Esophagus muscularis mucosa (tissue), 4 donors: ENCODE measurements around the gene MRTFA. TPM values are rescaled to one million over a fixed set of nuclear protein-coding genes. Genes with fewer than 3 reads are reported as not detected.

Experiments used
- DNase-seq: peaks from one replicate; pipeline ENCODE4 v3.0.0-alpha.2; 2017; ENCODE audit errors: extremely low spot score
- H3K27ac ChIP-seq, 4 donors: fragments of 200-600 bp; sonication (generic); replicated peaks in 1 of 4; 1 replicate in 3 of 4; 2 replicates in 1 of 4; pipeline ENCODE4 v1.5.1; 2016 to 2019; ENCODE audit warnings: mild to moderate bottlenecking in 1 of 4
- H3K27me3 ChIP-seq, 4 donors: fragments of 200-600 bp; sonication (generic); one replicate each; pipeline versions ENCODE4 v1.5.1 to v1.6.0; 2016 to 2019
- H3K36me3 ChIP-seq, 4 donors: fragments of 200-600 bp; sonication (generic); one replicate each; pipeline ENCODE4 v1.5.1; 2016 to 2019
- H3K4me1 ChIP-seq, 4 donors: fragments of 200-600 bp; sonication (generic); one replicate each; pipeline ENCODE4 v1.5.1; 2016 to 2019
- H3K4me3 ChIP-seq, 4 donors: fragments of 200-600 bp; sonication (generic); 1 replicate in 2 of 4; 2 replicates in 2 of 4; pipeline ENCODE4 v1.5.1; 2016 to 2019; ENCODE audit warnings: mild to moderate bottlenecking in 4 of 4, moderate library complexity in 1 of 4
- H3K9me3 ChIP-seq, 4 donors: fragments of 200-600 bp; sonication (generic); 1 replicate in 3 of 4; 2 replicates in 1 of 4; pipeline ENCODE4 v1.5.1; 2016 to 2019
- EP300 ChIP-seq: sonication (generic); formaldehyde crosslinking; IDR thresholded peaks from one replicate; pipeline ENCODE4 v1.6.1; 2017; ENCODE audit warnings: antibody characterized with exemption
- POLR2A ChIP-seq: fragments of 450-650 bp; IDR thresholded peaks from one replicate; pipeline ENCODE4 v1.6.1; 2017; ENCODE audit warnings: antibody characterized with exemption, moderate library complexity, mild to moderate bottlenecking, low read depth
- POLR2AphosphoS5 ChIP-seq, 2 donors: sonication (generic); formaldehyde crosslinking; IDR thresholded peaks; one replicate each; pipeline ENCODE4 v1.6.1; 2017; ENCODE audit warnings: antibody characterized with exemption in 2 of 2
- WGBS: methylation state at CpG from one replicate; pipeline ENCODE4 v1.1.5; 2018; 5-methylcytosine and 5-hydroxymethylcytosine counted together
- intact Hi-C: fragments of 100-400 bp; cut with DNase I; formaldehyde crosslinking; loops from one replicate; pipeline ENCODE4 v1.15.1; 2023
- total RNA-seq, 4 donors: library from RNA; depleted of rRNA; stranded (reverse); fragments of >200 nt; gene quantifications; one replicate each; pipeline versions ENCODE4 v1.1.0 to v1.2.1, GENCODE V29; 2016
- TF ChIP-seq, protein P1 (sequence below), 3 experiments: fragments of 200-600 bp in 2 of 3; fragments of 450-650 bp in 1 of 3; sonication (generic) in 2 of 3; IDR thresholded peaks; one replicate each; pipeline ENCODE4 v1.5.1; 2017 to 2019; ENCODE audit warnings: antibody characterized with exemption in 3 of 3, mild to moderate bottlenecking in 2 of 3, moderate library complexity in 1 of 3

The MRTFA gene
- total RNA-seq, 4 donors from 2014 or later: 55.6 to 88.7 (median 73.6) TPM

GRCh38 chr22:40654522-40655167 lies 18.1 kb upstream of the MRTFA start:
- no peaks in the 10 kb centered on the region for H3K36me3 ChIP-seq
- peaks cover 34 to 42% (median 41%) of the 10 kb centered on the region in 4 donors for H3K4me1 ChIP-seq
- no peak for DNase-seq
- H3K9me3 ChIP-seq: no peaks in the 10 kb centered on the region
- intact Hi-C loops: no loop called here
- H3K27me3 ChIP-seq: no peaks in the 10 kb centered on the region
- H3K27ac ChIP-seq: peak overlapping the region; percentile 91 to 96 (median 93)
- TF ChIP-seq, protein P1, sequence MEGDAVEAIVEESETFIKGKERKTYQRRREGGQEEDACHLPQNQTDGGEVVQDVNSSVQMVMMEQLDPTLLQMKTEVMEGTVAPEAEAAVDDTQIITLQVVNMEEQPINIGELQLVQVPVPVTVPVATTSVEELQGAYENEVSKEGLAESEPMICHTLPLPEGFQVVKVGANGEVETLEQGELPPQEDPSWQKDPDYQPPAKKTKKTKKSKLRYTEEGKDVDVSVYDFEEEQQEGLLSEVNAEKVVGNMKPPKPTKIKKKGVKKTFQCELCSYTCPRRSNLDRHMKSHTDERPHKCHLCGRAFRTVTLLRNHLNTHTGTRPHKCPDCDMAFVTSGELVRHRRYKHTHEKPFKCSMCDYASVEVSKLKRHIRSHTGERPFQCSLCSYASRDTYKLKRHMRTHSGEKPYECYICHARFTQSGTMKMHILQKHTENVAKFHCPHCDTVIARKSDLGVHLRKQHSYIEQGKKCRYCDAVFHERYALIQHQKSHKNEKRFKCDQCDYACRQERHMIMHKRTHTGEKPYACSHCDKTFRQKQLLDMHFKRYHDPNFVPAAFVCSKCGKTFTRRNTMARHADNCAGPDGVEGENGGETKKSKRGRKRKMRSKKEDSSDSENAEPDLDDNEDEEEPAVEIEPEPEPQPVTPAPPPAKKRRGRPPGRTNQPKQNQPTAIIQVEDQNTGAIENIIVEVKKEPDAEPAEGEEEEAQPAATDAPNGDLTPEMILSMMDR (IDR thresholded peaks at IDR 0.05): peak in 2 of 3 experiments; percentile 24 to 43
- TF ChIP-seq POLR2A (no peak), EP300 (no peak), POLR2AphosphoS5 (IDR thresholded peaks at IDR 0.05) (peak in 1 of 2 donors; percentile 34)
- H3K4me3 ChIP-seq: no peak overlapping the region
- WGBS: 29% methylated on average over 11 of the region's 11 CpGs

DNA sequence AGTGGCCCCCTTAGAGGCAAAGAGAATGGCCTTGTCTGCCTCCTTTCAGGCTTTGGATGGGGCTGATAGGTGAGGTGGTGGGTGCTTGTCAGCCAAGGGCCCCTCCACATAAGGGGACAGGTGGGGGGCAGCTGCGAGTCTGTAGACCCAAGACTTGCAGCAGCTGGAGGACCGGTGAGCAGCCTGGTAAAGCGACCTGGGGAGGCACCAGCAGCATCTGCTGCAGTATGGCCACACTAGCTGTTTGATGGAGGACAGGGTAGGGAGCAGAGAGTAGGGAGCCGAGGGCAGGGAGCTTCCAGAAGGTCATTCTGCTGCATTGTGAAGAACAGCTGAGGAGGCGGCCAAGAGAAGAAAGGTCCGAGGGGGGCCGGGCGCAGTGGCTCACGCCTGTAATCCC lies 16.8 kb upstream of the MRTFA start:
- WGBS: 97% methylated on average over 9 of the region's 9 CpGs
- intact Hi-C loops: no loop called here
- H3K4me1 ChIP-seq: peaks cover 34 to 42% (median 41%) of the 10 kb centered on the region in 4 donors
- no peaks in the 10 kb centered on the region for H3K9me3 ChIP-seq
- TF ChIP-seq EP300: no peak
- TF ChIP-seq POLR2AphosphoS5 (IDR thresholded peaks at IDR 0.05): no peak
- TF ChIP-seq POLR2A: no peak
- TF ChIP-seq, protein P1 (IDR thresholded peaks at IDR 0.05): no peak
- no peak overlapping the region for H3K4me3 ChIP-seq
- peak overlapping the region; percentile 91 to 96 (median 93) for H3K27ac ChIP-seq
- H3K27me3 ChIP-seq: no peaks in the 10 kb centered on the region
- no peak for DNase-seq
- H3K36me3 ChIP-seq: no peaks in the 10 kb centered on the region

DNA sequence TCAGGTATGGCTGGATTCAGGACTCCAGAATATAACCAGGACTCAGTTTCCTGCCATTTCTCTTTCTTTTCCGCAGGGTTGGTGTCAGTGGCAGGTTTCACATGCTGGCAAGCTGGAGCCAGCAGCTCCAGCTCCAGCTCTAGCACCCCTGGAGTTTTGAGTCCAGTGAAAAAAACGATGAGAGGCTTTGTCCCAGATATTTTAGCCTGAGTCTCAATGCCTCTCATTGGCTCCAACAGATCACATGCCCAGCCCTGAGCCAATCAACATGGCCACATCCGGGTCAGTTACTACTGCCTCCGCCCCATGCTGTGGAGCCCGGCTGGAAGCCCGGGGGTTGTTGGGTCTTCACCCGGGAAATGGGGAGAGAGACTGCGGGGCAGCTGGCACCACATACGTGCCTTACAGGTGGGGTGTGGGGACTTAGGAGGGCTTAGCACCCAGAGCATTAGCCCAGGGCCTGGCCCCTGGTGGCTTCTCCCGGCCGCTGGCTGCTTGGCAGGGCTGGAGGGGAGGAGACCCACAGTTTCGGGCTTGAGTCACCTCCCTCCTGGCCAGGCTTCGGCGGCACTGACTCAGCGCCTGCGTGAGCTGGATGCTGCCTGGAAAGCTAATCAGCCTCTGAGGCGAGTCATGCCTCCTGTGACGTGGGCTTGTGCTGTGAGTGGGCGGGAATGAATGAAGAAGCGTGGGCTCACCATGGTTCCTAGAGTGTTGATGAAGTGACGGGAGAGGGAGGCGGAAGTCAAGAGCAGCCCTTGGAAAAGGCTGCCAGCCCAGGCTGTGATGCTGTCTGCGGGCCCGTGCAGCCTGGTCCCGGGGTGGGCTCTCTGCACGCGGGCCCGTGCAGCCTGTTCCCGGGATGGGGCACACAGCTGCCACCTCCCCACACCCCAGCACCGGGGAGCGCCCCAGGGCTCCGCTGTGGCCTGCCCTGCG lies 15.3 kb upstream of the MRTFA start:
- WGBS: 16% methylated on average over 9 of the region's 33 CpGs
- DNase-seq: peak; percentile 99
- TF ChIP-seq, protein P1 (IDR thresholded peaks at IDR 0.05): peak in 1 of 3 experiments; percentile 24
- TF ChIP-seq POLR2A (peak; percentile 67), POLR2AphosphoS5 (IDR thresholded peaks at IDR 0.05) (peak; percentile 93 to 95), EP300 (no peak)
- Histone ChIP-seq H3K4me1 (peaks cover 34 to 42% (median 41%) of the 10 kb centered on the region in 4 donors), H3K4me3 (peak overlapping the region; percentile 53 to 75 (median 66)), H3K9me3 (no peaks in the 10 kb centered on the region), H3K27me3 (no peaks in the 10 kb centered on the region), H3K27ac (peak overlapping the region; percentile 91 to 96 (median 93)), H3K36me3 (no peaks in the 10 kb centered on the region)
- intact Hi-C loops: no loop called here

DNA sequence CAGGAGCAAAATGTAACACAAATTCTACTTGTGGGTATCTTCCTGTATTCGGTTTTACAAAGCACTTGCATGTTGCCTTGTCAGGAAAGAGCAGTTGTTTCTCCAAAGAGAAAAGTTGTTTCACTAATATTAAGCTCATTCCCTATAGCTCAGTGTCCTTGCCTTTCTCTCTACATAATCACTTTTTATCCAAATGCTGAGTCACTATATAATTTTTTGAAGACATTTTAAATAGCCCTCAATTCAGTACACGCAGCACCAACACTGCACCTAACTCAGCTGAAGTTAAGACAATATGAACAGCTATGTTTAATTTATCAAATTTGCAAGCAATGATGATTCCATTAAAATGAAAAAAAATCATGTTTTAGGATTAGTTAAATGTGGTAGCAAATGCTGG lies 14.5 kb upstream of the MRTFA start:
- no peak for TF ChIP-seq EP300
- no peak for TF ChIP-seq POLR2AphosphoS5 (IDR thresholded peaks at IDR 0.05)
- TF ChIP-seq, protein P1 (IDR thresholded peaks at IDR 0.05): no peak
- no peak for TF ChIP-seq POLR2A
- Histone ChIP-seq H3K36me3 (no peaks in the 10 kb centered on the region), H3K27me3 (no peaks in the 10 kb centered on the region), H3K4me1 (peaks cover 38 to 48% (median 45%) of the 10 kb centered on the region in 4 donors), H3K9me3 (no peaks in the 10 kb centered on the region), H3K27ac (peak overlapping the region; percentile 91 to 96 (median 93)), H3K4me3 (peak overlapping the region in 3 of 4 donors; percentile 53 to 75 (median 62))
- intact Hi-C loops: no loop called here
- 68% methylated on average over 2 of the region's 2 CpGs for WGBS
- no peak for DNase-seq
